Mesendoderm (in vitro differentiated cells): Measurements from ENCODE around the gene IRAK2.
"Not testable (repeated sequence)": the region's sequence is repeated elsewhere in the genome, so short reads cannot be mapped to it uniquely, and the experiment has no call there.

Experiments
- DNase-seq: peaks from one replicate; pipeline ENCODE4 v3.0.0; 2013
- H2AK5ac ChIP-seq: 2 replicates; pipeline ENCODE4 v1.6.1; 2013; ENCODE audit warnings: low read length, inconsistent platforms
- H2BK120ac ChIP-seq: 2 replicates; pipeline ENCODE4 v1.6.1; 2013; ENCODE audit warnings: low read depth, mild to moderate bottlenecking, low read length, moderate library complexity, mixed read lengths
- H2BK15ac ChIP-seq: replicated peaks from 2 replicates; pipeline ENCODE4 v1.6.1; 2013; ENCODE audit warnings: low read depth, mild to moderate bottlenecking, moderate library complexity
- H2BK5ac ChIP-seq: 2 replicates; pipeline ENCODE4 v1.6.1; 2013; ENCODE audit warnings: low read length, inconsistent platforms
- H3K18ac ChIP-seq: 2 replicates; pipeline ENCODE4 v1.6.1; 2013; ENCODE audit warnings: mild to moderate bottlenecking, low read length, mixed read lengths
- H3K23ac ChIP-seq: one replicate; pipeline ENCODE4 v1.6.1; 2013; ENCODE audit warnings: low read length
- H3K27ac ChIP-seq: 2 replicates; pipeline ENCODE4 v1.5.1; 2013; ENCODE audit warnings: low read depth, mild to moderate bottlenecking, inconsistent platforms, low read length, moderate library complexity
- H3K27me3 ChIP-seq: 2 replicates; pipeline ENCODE4 v1.6.1; 2013; ENCODE audit warnings: low read length, control low read depth, mild to moderate bottlenecking, inconsistent platforms; ENCODE audit not compliant: insufficient read depth, poor library complexity
- H3K36me3 ChIP-seq: 2 replicates; pipeline ENCODE4 v1.6.1; 2013; ENCODE audit warnings: low read length, inconsistent platforms; ENCODE audit not compliant: control insufficient read depth, insufficient read depth
- H3K4ac ChIP-seq: one replicate; pipeline ENCODE4 v1.6.1; 2013; ENCODE audit warnings: low read depth, mild to moderate bottlenecking, low read length, moderate library complexity
- H3K4me1 ChIP-seq: 2 replicates; pipeline ENCODE4 v1.6.1; 2013; ENCODE audit warnings: low read depth, low read length, inconsistent platforms; ENCODE audit not compliant: control insufficient read depth
- H3K4me2 ChIP-seq: 2 replicates; pipeline ENCODE4 v1.6.1; 2013; ENCODE audit warnings: low read length
- H3K4me3 ChIP-seq: 2 replicates; pipeline ENCODE4 v1.5.1; 2013; ENCODE audit warnings: mild to moderate bottlenecking, low read length
- H3K56ac ChIP-seq: one replicate; pipeline ENCODE4 v1.6.1; 2013; ENCODE audit warnings: low read length
- H3K79me1 ChIP-seq: 2 replicates; pipeline ENCODE4 v1.6.1; 2013; ENCODE audit warnings: low read length, inconsistent platforms
- H3K79me2 ChIP-seq: 2 replicates; pipeline ENCODE4 v1.6.1; 2013; ENCODE audit warnings: mild to moderate bottlenecking, low read length; ENCODE audit not compliant: control insufficient read depth, insufficient read depth
- H3K9ac ChIP-seq: 2 replicates; pipeline ENCODE4 v1.6.1; 2013; ENCODE audit warnings: low read length, inconsistent platforms
- H4K5ac ChIP-seq: one replicate; pipeline ENCODE4 v1.6.1; 2013; ENCODE audit warnings: low read length
- H4K8ac ChIP-seq: one replicate; pipeline ENCODE4 v1.6.1; 2013; ENCODE audit warnings: low read depth, mild to moderate bottlenecking, control low read depth, low read length, moderate library complexity
- WGBS: extraction: QIAGEN DNeasy Blood & Tissue Kit; methylation state at CpG from one replicate; pipeline ENCODE4 v1.1.7; 2013; ENCODE audit warnings: low lambda C conversion rate, missing lambda C conversion rate; ENCODE audit not compliant: insufficient coverage; ENCODE audit errors: extremely low coverage; 5-methylcytosine and 5-hydroxymethylcytosine counted together

The IRAK2 gene

GRCh38 chr3:10268930-10269329 is 104.2 kb downstream of the IRAK2 start:
- Histone ChIP-seq H2BK15ac (no peak overlapping the region), H3K4me2 (no peak overlapping the region), H4K8ac (no peak overlapping the region), H3K4me1 (no peaks in the 10 kb centered on the region), H3K4me3 (no peak overlapping the region), H3K79me2 (peaks cover 11% of the 10 kb centered on the region), H3K27me3 (no peaks in the 10 kb centered on the region), H3K36me3 (peaks cover 3% of the 10 kb centered on the region), H3K9ac (no peak overlapping the region), H3K79me1 (peaks cover 15% of the 10 kb centered on the region), H3K4ac (no peak overlapping the region), H3K27ac (no peak overlapping the region), H3K18ac (no peak overlapping the region), H3K56ac (no peak overlapping the region), H2AK5ac (no peak overlapping the region), H2BK5ac (no peak overlapping the region), H3K23ac (no peak overlapping the region), H4K5ac (no peak overlapping the region), H2BK120ac (no peak overlapping the region)
- DNase-seq, result no peak
- WGBS, result no CpG with 5 or more reads among the region's 5 CpGs

- H3K18ac ChIP-seq, result no peak overlapping the region
- no peaks in the 10 kb centered on the region for H3K4me1 ChIP-seq
- WGBS, result no CpG with 5 or more reads among the region's 5 CpGs
- no peak overlapping the region for H4K8ac ChIP-seq
- H3K27ac ChIP-seq, result no peak overlapping the region
- no peak overlapping the region for H2BK5ac ChIP-seq
- no peaks in the 10 kb centered on the region for H3K27me3 ChIP-seq
- peaks cover 3% of the 10 kb centered on the region for H3K36me3 ChIP-seq
- H2AK5ac ChIP-seq, result no peak overlapping the region
- H3K4me3 ChIP-seq, result no peak overlapping the region
- no peak overlapping the region for H3K23ac ChIP-seq
- no peak for DNase-seq
- H4K5ac ChIP-seq, result no peak overlapping the region
- H3K79me2 ChIP-seq, result peaks cover 11% of the 10 kb centered on the region
- no peak overlapping the region for H3K4me2 ChIP-seq
- no peak overlapping the region for H3K56ac ChIP-seq
- H2BK15ac ChIP-seq, result no peak overlapping the region
- H3K4ac ChIP-seq, result no peak overlapping the region
- peaks cover 15% of the 10 kb centered on the region for H3K79me1 ChIP-seq
- no peak overlapping the region for H2BK120ac ChIP-seq
- H3K9ac ChIP-seq, result no peak overlapping the region
Observed at GRCh38 chr3:10269443-10269842, 104.7 kb downstream of the IRAK2 start.

GRCh38 chr3:10272476-10272875 is 107.8 kb downstream of the IRAK2 start:
- H3K27ac ChIP-seq, H2AK5ac ChIP-seq, H2BK5ac ChIP-seq, H3K27me3 ChIP-seq, H4K5ac ChIP-seq, H3K56ac ChIP-seq, H3K4me3 ChIP-seq, H3K4me1 ChIP-seq, DNase-seq, H3K36me3 ChIP-seq, H2BK120ac ChIP-seq, H3K18ac ChIP-seq, H3K79me1 ChIP-seq, H3K79me2 ChIP-seq, H3K23ac ChIP-seq, H3K9ac ChIP-seq, H3K4me2 ChIP-seq, H3K4ac ChIP-seq, H2BK15ac ChIP-seq, H4K8ac ChIP-seq: not testable (repeated sequence)
- WGBS, result no CpG with 5 or more reads among the region's 11 CpGs

GRCh38 chr3:10272977-10273376 is 108.3 kb downstream of the IRAK2 start:
- Histone ChIP-seq H3K27ac (no peak overlapping the region), H3K56ac (no peak overlapping the region), H4K5ac (no peak overlapping the region), H2BK5ac (no peak overlapping the region), H3K4me1 (no peaks in the 10 kb centered on the region), H3K4me2 (no peak overlapping the region), H3K9ac (no peak overlapping the region), H3K4me3 (no peak overlapping the region), H2BK120ac (no peak overlapping the region), H4K8ac (no peak overlapping the region), H2BK15ac (no peak overlapping the region), H3K27me3 (no peaks in the 10 kb centered on the region), H3K79me1 (peaks cover 10% of the 10 kb centered on the region), H3K4ac (no peak overlapping the region), H3K36me3 (peaks cover 3% of the 10 kb centered on the region), H2AK5ac (no peak overlapping the region), H3K18ac (no peak overlapping the region), H3K23ac (no peak overlapping the region), H3K79me2 (peaks cover 7% of the 10 kb centered on the region)
- no peak for DNase-seq
- WGBS, result no CpG with 5 or more reads among the region's 2 CpGs

- WGBS, result no CpG with 5 or more reads among the region's 1 CpG
- Histone ChIP-seq H2BK5ac (no peak overlapping the region), H3K4me1 (no peaks in the 10 kb centered on the region), H3K79me1 (peaks cover 7% of the 10 kb centered on the region), H3K79me2 (peaks cover 7% of the 10 kb centered on the region), H3K4me3 (no peak overlapping the region), H3K56ac (no peak overlapping the region), H3K18ac (no peak overlapping the region), H3K4ac (no peak overlapping the region), H2AK5ac (no peak overlapping the region), H3K27ac (no peak overlapping the region), H3K36me3 (peaks cover 3% of the 10 kb centered on the region), H4K5ac (no peak overlapping the region), H3K9ac (no peak overlapping the region), H3K23ac (no peak overlapping the region), H2BK15ac (no peak overlapping the region), H2BK120ac (no peak overlapping the region), H4K8ac (no peak overlapping the region), H3K4me2 (no peak overlapping the region), H3K27me3 (no peaks in the 10 kb centered on the region)
- no peak for DNase-seq
Observed at GRCh38 chr3:10273702-10274305, 109.1 kb downstream of the IRAK2 start.

- H3K56ac ChIP-seq, result no peak overlapping the region
Observed at GRCh38 chr3:10274601-10275000, 109.9 kb downstream of the IRAK2 start.

More at GRCh38 chr3:10274601-10275000, 109.9 kb downstream of the IRAK2 start:
- Histone ChIP-seq H3K27ac (no peak overlapping the region), H3K18ac (no peak overlapping the region), H4K5ac (no peak overlapping the region), H3K4me1 (no peaks in the 10 kb centered on the region), H4K8ac (no peak overlapping the region), H3K27me3 (no peaks in the 10 kb centered on the region), H3K9ac (no peak overlapping the region), H3K79me1 (peaks cover 4% of the 10 kb centered on the region), H3K23ac (no peak overlapping the region), H3K79me2 (peaks cover 4% of the 10 kb centered on the region), H2BK5ac (no peak overlapping the region), H2BK15ac (no peak overlapping the region), H2AK5ac (no peak overlapping the region), H3K36me3 (peaks cover 3% of the 10 kb centered on the region), H3K4me2 (no peak overlapping the region), H2BK120ac (no peak overlapping the region), H3K4me3 (no peak overlapping the region), H3K4ac (no peak overlapping the region)
- WGBS, result no CpG with 5 or more reads among the region's 1 CpG
- DNase-seq, result no peak
